CD4-positive, alpha-beta T cell treated with Interleukin-10 for 1 hour (primary cell): ENCODE data around the gene RANBP9.

Experiments used
- DNase-seq: peaks from one replicate; pipeline ENCODE4 v3.0.0-alpha.2; 2020

RANBP9 gene

DNA sequence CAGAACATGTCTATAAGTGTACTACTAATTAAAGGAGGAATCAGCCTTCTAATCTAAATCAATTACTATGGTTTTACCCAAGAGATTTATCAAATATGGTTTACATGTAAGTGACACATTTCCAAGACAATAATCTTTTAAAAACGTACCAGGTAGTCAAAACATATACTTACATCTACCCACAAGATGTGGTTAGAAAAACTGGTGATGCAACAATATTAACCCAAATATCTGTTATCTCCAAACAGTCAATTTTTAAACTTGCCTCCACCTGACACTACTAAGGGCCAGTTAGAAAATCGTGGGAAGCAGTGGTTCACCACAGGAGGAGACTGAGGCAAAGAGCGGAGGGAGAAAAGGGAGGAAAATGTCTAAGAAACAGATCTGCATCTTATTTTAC is 68.5 kb downstream of the RANBP9 start:
- no peak for DNase-seq

DNA sequence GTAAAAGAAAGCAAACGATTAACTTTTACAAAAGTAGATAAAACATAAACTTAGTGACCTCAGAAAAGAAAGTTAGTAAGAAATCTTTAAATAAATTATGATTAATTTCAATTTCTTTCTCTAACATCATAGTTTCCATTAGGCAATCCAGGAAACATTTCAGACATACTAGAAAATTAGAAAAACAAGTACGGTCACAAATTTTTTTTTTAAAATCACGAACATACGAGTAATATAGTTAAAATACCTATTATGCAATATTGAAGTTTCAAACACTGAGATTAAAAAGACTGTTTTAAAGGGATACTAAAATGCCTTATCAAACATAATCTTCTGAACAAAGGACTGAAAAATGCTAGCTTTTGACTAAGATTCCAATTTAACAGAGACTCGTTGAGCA is 70.3 kb downstream of the RANBP9 start:
- no peak for DNase-seq

DNA sequence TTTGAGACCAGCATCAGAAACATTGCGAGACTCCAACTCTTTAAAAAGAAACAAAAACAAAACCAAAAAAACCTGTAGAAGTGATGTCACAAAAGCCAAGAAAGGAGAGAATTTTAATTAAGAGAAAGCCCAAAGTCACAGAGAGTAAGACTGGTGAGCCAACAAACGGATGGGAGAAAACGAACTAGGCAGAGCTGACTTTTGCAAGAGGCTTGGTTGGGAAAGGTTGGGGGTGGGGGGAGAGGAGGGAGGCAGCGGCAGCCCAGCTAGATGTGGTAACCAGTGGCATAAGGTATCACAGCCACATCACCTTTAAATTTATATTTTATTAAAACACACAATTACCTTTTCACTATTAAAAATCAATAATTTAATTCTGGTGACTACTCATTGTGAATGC is 73.0 kb downstream of the RANBP9 start:
- no peak for DNase-seq

DNA sequence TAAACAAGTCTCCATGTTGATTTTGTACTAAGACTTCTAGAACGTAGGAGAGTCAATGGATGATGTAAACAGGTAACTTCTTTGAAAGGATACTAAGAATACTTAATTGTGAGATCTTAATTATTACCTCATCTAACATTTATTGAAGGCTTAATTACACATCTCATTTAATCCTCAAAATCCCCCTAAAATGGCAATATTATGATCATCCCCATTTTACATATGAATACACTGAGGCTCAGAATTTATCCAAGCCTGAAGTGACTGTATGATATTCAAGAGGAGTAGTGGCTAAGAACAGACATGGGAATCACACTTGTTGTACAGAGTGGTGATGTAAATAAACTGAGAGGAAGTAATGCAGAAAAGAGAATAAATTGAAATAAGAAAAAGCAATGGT is 73.6 kb downstream of the RANBP9 start:
- DNase-seq: no peak

DNA sequence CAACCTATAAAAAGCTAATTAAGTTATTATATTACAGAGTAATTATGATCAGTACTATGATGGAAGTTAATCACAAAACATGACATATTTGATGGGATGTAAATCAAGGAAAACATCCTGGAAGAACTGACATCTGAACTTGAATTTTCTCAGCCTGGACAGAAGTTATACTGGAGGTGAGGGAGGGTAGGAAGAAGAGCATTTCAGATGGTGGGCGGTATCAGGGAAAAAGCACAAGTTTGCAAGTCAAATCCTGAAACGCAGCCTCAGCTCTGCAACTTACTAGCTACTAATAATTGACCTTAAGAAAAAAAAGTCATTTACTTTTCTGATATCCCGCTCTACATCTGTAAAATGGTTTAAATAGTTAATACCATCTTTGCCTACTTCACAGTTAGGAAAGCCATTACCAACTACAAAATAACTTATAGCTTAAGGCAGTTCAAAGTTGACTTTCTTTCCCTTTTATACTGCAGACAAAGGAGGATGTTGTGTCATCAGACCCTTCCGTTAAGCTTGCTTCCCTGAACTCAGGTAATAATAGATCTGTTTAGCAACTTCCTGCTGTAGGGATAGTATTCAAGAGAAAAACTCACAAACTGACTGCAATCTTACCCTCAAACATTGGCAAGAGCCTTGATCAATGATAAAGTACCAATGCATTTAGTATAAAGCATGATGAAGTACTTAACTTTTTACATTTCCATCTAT is 75.5 kb downstream of the RANBP9 start:
- DNase-seq: peak; percentile 12

DNA sequence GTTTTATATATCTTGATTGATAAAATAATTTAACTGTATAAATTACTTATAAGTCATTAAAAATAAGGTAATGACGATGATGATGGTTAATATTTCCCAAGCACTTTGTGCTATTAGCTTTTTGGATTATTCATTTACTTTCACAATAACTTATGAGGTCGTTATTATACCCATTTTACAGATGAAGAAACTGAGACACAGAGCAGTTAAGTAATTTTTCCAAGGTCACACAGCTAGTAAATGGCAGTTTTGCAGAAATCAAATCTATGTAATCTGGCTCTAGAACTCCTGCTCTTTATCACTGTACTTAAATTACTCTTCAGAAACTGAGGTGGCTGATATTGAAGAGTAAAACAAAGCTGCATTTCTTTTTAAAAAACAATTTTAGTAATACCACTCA is 78.3 kb downstream of the RANBP9 start:
- DNase-seq: no peak

DNA sequence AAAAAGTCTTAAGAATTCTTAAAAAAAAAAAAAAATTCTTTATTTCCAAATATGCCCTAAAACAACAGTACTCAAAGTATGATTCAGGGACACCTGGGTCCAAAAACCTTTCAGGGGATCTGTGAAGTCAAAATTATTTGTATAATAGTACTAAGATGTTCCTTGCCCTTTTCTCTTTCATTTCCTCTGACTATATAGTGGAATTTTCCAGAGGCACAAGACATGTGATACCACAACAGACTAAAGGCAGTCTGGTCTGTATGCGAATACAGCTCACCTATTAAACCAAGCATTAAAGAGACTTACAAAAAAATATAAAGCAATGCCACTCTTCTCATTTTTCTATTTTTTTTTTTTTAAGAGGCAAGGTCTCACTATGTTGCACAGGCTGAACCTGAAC is 81.1 kb downstream of the RANBP9 start:
- DNase-seq: no peak

DNA sequence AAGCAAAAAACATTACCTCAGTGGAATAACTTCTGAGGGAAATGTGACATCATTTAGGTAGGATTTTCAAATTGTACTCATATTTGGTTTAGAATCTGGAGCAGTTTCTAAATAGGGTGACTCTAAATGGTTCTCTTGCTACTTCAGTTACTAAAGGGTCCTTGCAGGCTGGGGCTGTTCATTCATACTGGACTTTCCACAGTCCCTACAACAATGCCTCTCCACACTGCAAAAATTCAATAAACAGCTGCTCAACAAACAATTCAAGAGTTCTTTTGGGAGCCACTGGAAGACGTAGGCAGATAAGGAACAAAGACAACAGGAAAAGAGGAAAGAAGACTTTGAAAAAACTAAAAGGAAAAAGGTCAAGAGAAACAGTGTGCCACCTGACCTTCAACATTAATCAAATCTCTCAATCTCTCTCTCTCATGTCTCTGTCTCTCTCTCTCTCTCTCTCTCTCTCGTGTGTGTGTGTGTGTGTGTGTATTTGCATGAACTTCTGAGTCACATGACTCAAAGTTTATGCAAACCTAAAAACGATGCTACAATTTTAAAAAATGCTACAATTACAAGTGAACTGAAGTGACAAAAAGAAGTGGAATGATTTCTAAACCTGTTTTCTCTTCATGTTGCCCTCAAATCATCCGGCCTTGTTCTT is 82.0 kb downstream of the RANBP9 start:
- DNase-seq: no peak

DNA sequence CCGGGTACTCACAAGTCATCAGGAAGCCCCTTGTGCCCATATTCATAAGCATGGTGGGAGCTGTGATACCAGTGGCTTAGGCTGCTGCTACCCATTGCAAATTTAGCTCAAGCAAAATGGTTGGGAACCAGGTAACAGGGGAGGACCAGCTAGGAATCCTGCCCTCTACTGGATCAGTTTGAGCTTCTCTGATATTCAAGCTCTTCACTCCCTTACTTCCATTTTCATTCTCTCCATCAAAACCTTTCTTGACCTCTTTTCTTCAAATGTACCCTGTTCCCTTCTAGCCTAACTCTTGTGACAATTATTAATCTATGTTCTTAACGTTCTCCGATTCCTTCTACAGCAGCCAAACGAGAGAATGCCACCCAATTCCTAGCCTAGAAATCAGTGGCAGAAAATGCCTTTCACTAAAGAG is 86.8 kb downstream of the RANBP9 start:
- peak; percentile 58 for DNase-seq

DNA sequence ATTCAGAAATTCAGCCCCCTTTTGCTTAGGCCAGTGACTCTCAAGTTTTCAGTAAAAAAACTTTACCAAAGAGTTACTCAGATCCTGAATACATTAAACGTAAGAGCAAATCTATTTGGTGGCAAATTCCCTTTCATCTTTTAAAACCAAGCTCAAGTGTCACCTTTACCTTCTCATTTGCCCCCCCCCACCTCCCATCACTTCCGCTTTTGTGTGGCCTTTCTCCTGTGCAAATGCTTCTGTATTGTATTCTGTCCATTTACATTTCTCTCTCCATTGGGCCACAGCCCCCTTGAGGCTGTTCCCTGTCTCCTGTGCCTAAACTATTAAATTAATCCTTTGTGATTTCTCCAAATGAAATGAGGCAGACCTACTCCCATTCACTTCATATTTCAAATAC is 94.6 kb downstream of the RANBP9 start:
- DNase-seq: no peak

DNA sequence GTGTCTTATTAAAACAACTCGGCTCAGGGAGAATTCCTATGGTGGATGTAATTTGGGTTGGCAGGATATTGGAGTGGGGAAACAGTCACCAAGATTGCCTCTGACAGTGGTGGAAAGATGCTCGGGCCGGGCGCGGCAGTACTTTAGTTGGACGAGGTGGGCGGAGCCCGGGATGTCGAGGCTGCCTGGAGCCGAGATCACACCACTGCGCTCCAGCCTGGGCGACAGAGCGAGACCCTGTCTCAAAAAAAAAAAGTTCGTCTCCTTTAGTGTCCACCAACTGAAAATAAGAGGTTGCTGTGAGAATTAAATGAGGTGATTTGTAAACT is 95.9 kb downstream of the RANBP9 start:
- DNase-seq: peak; percentile 37

DNA sequence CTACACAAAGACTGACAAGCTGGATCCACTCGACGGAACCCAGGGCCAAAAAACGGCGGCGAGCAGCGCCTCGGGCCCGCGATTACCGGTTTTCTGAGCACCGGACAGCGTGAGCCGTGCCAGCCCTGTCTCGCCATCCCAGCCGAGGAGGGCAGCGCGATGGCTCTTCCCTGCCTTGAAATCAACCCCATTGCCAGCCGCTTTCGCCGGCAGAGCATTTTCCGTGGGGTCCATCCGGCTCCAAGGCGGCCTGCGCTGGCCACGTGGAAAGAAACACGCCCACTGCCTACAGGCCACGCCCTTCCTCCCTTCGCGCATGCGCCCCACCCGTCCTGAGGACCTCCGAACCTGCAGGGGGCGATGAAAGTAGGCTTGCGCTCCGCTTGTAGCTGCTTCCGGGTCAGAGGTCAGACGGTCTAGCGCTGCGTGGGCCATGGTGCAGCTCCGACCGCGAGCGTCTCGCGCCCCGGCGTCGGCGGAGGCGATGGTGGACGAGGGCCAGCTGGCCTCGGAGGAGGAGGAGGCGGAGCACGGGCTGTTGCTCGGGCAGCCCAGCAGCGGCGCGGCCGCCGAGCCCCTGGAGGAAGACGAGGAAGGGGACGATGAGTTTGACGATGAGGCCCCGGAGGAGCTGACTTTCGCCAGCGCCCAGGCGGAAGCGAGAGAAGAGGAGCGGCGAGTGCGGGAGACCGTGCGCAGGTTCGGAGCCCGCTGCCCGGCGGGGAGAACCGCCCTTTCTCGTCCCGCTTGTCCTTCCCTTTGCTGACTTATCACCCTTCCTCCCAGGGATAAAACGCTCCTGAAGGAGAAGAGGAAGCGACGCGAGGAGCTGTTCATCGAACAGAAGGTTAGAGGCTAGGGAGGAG is 96.5 kb downstream of the RANBP9 start, which contains the start of gene NOL7:
Gene NOL7, plus strand, starts transcription at position 410 of the 866 bp plus-strand sequence. Its CDS starts 24 bp downstream, at position 434.
- DNase-seq: peak; percentile 98

DNA sequence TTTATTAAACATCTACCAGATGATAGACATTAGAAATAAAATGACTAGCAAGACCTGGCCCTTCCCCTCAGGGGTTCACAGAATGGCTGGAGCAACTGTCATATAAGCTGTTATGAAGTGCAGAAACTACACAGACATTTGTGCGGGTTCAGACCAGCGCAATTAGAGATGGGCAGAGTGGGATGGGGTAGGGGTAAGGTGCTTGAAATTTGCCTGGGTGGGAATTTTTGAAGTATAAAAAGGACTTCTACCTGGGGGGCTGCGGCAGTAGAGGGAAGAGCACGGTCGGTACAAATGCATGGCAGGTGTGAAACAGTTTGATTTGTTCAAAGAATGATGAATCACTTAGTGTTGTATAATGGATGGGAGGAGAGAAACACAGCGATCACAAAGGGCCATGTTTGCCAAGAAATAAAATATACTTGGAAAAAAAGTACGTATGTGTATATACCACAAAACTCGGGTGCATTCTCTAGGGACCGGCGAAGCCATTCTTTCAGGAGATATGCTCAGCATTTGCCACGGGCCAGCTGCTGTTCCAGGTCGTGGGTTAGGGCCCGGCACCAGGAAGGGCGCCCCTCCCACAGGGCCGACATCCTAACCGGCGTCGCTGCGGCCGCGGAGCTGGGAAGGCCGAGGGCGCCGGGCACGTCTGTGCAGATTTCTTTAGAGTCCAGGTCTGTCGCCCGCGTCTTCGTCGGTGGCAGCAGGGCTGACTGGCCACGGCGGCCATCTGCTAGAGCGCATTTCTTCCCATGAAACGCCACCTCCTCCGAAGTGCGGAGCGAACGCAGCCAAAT is 97.3 kb downstream of the RANBP9 start:
- DNase-seq: no peak

DNA sequence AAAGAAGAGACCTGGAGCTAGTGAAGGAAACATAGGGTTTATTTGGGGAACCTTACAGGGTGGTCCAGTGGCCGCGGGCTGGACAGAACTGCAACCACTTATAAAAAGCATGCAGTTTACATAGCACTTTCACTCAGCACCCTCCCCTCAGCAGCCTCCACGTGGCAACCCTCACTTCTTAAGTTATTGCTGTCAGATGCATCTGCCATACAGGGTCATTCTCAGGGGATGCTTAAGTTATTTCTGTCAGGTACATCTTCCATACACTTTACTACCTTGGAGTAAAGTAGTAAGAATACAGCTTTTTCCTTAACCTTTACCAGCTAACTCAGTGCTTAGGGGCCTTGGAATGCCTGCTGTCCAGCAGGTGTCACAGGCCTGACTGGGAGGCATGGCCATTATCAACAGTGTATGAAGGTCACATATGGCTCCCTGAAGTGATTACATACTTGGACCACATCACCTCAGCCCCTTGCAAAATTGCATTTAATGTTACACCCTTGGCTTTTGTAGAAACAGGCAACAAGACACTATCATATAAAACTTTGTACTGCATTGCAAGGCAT is 98.5 kb downstream of the RANBP9 start:
- DNase-seq: no peak

DNA sequence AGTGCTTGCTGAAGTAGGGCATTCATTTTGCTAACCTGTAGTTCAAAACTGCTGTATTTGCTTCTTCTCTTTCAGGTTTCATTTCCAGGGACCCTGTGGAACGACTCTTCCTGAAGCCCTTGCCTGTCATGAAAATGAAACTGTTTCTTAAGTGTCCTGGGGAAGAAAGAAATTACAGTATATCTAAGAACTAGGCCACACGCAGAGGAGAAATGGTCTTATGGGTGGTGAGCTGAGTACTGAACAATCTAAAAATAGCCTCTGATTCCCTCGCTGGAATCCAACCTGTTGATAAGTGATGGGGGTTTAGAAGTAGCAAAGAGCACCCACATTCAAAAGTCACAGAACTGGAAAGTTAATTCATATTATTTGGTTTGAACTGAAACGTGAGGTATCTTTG is 99.9 kb downstream of the RANBP9 start:
- DNase-seq: no peak

DNA sequence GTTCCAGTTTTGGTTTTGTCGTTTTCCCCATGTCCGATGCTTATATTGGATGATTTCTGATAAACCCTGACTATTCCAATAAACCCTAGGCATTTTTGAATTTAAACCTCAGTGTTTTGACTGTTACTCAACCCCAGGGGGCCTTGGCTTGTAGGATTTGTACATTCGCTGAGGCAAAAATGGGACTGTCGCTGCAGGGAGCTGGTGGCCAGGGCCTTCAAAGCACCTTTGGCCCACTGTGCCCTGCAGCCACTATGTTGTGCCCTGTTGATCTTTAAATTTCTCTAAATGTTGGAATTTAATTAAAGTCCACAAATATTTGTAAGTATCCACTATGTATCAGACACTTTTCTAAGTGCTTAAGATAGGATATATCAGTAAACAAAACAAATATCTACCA is 106.0 kb downstream of the RANBP9 start:
- DNase-seq: no peak

DNA sequence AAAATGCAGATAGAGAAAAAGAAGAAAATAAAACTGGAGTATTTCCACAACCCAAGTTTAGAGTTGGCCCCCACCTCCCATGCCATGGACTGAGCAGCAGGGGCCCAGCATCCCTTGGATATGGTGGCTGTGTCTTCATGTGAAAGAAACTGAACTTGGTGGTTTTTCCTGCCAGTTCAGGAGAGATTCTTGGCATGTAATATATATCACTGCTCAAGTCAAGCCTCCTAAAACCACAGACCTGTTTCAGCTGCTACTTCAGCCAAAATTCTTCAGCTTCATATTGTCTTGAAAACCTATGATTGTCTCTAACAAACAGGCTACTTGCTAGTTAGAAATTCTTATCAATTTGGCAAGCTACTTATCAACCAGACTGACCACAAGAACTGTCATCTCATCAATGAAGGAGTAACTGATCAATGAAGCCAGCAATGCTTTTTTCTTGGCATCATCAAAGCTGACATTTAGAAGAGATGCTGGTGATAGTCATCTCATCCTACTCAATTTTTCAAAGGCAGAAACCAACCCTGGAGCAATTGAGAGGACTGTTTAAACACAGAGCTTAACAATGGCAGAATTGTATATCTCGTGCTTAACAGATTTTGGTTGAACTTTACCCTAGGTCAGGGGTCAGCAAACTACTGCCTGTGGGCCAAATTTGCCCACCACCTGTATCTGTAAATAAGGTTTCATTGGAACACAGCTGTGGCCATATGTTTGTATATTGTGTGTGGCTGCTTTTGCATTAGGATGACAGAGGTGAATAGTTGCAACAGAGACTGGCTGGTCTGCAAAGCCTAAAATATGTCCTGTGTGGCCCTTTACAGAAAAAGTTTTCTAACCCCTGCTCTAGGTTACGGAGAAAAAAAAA is 106.9 kb downstream of the RANBP9 start:
- no peak for DNase-seq

DNA sequence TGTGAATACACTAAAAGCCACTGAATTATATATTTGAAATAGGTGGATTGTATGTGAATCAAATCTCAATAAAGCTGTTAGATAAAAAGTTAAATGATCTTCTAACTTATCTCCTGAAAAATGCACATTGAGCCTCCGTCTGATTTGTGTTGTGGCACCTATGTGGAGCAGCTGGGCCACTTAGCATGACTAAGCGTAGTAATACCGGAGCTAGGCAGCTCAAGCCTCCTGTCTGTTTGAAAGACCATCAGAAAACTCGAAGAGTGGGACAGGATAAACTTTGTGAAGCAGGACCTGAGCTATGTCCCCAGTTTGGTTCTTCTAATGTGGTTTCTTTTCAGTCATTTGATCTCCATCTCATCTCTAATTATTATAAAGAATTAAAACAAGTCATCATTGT is 107.5 kb downstream of the RANBP9 start:
- DNase-seq: no peak

DNA sequence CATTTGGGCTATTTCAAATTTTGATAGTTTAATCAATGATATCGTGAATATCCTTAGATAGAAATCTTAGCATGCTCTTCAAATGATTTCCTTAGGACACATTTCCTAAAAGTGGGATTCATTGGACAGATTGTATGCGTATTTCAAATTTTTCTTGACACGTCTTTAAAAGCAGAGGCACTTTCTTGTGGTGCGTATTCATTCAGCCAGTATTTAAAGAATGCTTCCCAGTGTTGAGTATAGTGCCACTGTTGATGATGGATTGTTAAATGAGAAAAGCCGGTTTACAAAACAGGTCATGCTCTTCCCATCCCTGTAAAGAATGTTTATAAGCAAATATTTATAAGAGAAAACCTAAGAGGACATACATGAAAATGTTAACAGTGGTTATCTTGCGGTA is 111.6 kb downstream of the RANBP9 start:
- DNase-seq: no peak

DNA sequence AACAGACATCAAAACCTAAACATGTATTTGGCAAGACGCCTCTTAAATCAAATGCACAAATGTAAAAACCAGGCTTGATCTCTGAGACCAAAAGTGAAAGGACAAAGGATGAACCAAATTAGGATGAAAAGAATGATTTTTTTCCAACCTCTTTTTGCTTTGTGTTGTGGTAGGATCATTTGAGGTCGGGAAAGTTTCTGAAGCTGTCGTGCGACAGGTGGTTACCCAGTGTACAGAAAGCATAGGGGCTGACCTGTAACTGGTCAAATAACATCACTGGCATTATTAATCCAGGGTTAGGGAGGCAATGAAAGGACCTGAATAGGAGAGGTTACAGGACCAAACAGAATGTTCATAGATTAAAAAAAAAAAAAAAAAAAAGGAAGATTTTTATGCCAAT is 114.6 kb downstream of the RANBP9 start:
- DNase-seq: no peak

DNA sequence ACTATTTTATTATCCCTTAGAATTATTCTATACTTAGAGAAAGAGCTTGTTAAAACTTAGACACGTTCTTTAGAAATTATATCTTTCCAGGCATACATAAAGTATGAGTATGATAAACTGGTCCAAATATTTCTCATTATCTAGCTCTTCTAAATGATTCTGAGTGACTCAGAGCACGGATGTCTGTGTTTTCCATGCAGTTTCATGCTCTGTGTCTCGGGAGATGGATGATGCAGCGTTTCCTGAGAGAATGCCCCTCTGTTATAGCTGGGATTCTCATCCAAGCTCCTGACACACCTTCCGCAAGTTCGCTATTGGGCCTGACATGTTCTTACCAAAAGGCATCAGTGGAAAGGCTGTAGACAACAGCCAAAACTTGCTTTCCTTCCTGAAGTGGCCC is 117.9 kb downstream of the RANBP9 start:
- no peak for DNase-seq

DNA sequence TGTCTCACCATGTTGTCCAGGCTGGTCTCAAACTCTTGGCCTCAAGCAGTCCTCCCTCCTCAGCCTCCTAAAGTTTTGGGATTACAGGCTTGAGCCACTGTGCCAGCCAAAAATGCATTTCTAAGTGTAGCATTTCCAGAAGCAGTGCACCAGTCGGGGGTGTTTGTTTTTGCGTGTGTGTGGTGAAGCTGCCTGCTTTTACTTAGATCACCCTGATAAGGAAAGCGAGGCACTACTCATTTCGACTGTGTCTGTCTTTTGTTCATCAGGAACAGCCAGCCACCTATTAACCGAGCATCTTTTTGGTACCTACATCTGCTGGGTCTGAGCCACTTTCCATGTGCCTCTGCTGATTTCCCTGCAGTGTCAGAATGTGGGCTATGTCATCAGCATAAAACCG is 118.5 kb downstream of the RANBP9 start:
- DNase-seq: no peak
